ENCODE measurements around the gene PSMD1.

Gene PSMD1

DNA sequence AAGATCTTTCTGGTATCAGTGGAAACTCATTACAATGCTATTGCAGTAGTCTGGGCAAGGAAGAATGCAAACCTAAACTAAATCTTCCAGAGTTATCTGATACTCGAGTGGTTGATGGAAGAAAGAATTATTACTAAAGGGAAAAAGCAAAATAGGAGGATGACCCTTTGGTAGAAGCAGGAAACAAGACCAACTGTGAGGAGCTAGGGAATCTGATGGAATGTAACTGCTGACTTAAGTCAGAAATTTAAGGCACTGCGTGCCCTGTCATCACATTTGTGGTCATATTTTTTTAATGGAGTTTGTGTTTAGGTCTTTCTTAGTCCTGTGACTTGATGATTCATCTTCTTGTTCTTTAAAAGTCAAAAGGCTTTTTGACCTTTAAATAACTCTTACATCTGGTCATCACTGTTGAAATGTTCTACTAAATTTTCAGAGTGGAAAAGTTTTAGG, 105.2 kb downstream of the PSMD1 start:
- H3K27ac ChIP-seq, result no peak overlapping the region
- TF ChIP-seq, protein P1, sequence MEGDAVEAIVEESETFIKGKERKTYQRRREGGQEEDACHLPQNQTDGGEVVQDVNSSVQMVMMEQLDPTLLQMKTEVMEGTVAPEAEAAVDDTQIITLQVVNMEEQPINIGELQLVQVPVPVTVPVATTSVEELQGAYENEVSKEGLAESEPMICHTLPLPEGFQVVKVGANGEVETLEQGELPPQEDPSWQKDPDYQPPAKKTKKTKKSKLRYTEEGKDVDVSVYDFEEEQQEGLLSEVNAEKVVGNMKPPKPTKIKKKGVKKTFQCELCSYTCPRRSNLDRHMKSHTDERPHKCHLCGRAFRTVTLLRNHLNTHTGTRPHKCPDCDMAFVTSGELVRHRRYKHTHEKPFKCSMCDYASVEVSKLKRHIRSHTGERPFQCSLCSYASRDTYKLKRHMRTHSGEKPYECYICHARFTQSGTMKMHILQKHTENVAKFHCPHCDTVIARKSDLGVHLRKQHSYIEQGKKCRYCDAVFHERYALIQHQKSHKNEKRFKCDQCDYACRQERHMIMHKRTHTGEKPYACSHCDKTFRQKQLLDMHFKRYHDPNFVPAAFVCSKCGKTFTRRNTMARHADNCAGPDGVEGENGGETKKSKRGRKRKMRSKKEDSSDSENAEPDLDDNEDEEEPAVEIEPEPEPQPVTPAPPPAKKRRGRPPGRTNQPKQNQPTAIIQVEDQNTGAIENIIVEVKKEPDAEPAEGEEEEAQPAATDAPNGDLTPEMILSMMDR (IDR thresholded peaks at IDR 0.05), result no peak
- no peak for TF ChIP-seq ZFX (IDR thresholded peaks at IDR 0.05; ENCODE audit: borderline replicate concordance)

DNA sequence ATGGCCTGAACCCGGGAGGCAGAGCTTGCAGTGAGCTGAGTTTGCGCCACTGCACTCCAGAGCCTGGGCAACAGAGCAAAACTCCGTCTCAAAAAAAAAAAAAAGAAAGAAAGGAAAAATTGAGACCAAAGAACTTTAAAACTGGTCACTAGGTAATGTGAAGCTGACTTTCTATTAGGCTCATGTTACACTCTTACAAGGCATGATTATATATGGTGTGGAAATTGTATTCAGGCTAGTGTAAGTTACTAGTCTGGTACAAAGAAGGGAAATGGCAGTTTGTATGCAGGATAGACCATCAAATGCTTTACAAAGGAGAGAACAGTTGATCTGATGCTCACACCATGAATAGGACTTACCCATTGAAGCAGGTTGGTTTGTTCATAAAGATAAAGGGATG, 106.3 kb downstream of the PSMD1 start:
- no peak overlapping the region for H3K27ac ChIP-seq
- TF ChIP-seq, protein P1 (IDR thresholded peaks at IDR 0.05), result no peak
- TF ChIP-seq ZFX (IDR thresholded peaks at IDR 0.05; ENCODE audit: borderline replicate concordance), result no peak

DNA sequence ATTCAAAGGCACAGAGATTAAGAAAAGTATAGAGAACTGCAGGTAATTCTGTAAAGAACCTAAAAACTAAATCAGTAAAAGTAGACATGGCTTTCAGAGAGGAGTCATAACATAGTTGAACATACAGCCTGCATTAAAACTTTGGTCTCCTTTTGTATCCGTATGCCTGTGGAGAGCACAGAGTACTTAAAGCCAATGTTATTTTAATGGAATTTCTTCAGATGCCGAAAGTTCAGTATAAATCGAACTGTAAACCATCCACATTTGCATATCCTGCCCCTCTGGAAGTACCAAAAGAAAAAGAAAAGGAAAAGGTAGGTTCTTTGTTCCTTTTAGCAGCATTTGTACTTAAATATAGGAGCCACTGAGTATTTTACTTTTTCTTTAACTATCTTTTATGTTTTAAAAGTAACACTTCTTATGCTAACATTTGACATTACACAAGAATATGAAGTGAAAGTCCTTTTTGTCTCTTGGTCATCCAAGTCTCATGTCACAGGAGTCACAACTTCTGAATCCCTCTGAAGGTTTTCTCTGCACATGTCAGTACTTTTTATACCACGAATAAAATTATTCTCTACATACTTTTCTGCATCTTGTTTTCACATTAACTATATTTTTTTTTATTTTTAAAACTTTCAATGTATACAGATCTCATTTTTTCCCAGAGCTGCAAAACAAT, 106.9 kb downstream of the PSMD1 start:
- no peak overlapping the region for H3K27ac ChIP-seq
- TF ChIP-seq, protein P1 (IDR thresholded peaks at IDR 0.05), result no peak
- TF ChIP-seq ZFX (IDR thresholded peaks at IDR 0.05; ENCODE audit: borderline replicate concordance), result no peak

DNA sequence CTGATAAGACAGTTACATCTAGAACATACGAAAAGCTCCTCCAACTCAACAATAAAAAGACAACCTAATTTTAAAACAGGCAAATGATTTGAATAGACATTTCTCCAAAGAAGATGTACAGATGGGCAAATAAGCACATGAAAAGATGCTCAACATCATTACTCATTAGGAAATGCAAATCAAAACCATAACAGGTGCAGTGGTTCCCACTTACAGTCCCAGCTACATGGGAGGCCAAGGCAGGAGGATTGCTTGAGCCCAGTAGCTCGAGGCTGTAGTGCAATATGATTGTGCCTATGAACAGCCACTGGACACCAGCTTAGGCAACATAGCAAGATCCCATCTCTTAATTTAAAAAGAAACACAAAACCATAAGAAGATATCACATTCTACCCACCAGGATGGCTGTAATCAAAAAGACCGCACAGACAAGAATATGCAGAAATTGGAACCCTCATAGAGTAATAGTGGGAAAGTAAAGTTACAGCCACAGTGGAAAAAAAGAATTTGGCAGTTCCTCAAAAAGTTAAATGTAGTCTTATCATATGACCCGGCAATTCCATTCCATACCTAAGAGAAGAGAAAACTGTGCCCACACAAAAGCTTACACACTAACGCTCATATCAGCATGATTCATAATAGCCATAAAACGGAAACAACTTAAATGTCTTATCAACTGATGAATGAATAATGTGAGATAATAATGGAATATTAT, 111.2 kb downstream of the PSMD1 start:
- H3K27ac ChIP-seq, result no peak overlapping the region
- TF ChIP-seq, protein P1 (IDR thresholded peaks at IDR 0.05), result no peak
- no peak for TF ChIP-seq ZFX (IDR thresholded peaks at IDR 0.05; ENCODE audit: borderline replicate concordance)

DNA sequence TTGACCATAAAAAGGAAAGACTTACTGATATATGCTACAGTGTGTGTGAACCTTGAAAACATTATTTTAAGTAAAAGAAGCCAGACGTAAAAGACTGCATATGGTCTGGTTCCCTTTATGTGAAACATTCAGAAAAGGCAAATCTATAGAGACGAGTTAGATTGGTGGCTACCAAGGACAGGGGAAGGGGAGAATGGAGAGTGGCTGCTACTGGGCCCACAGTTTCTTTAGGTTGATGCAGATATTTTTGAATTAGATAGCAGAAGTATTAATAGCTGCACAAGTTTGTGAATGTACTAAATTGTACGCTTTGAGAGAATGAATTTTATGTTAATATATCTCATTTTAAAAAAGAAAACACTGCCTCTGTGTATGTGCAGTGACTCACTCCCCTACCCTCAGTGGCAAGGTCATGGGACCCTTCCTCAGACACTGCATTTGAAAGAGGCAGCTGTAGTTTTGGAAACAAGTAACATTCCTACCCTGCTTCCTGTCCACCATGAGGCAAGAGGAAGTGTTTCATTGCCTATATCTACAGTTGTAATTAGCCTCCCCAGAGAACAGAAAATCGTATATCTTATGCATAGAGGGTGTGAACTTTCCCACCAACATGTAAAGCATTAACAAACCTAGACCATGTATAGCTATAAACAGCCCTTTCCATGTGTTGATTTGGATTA, 111.9 kb downstream of the PSMD1 start:
- H3K27ac ChIP-seq, result no peak overlapping the region
- TF ChIP-seq ZFX (IDR thresholded peaks at IDR 0.05; ENCODE audit: borderline replicate concordance), result no peak
- TF ChIP-seq, protein P1 (IDR thresholded peaks at IDR 0.05), result no peak

DNA sequence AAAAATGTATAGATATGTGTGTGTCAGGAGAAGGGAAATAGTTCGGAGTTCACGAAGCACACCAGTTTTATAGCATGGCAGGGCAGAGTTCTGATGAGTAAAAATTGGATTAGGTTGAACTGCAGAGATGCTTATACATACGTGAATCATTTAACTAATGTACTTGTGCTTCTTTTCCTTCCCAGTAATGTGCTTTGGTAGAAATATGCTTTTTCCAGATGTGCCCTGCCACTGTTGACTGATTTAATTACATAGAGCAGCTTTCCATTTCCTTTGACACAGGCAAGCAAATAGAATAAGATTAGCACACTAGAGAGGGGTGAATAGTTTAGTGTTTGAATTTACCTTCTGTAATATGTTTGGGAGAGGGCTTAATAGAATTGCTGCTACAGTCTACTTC, 112.8 kb downstream of the PSMD1 start:
- TF ChIP-seq ZFX (IDR thresholded peaks at IDR 0.05; ENCODE audit: borderline replicate concordance), result no peak
- TF ChIP-seq, protein P1 (IDR thresholded peaks at IDR 0.05), result no peak
- no peak overlapping the region for H3K27ac ChIP-seq
